HCT116 (cell line): ENCODE data around the gene ZNF398. TPM values are rescaled to one million over a fixed set of nuclear protein-coding genes. Genes with fewer than 3 reads are reported as not detected.

ENCODE experiments used
- ATAC-seq: fragments of 200-7000 bp; cut with Tn5 transposase; 2 replicates; pipeline ENCODE4 v1.9.1; 2020; ENCODE audit warnings: mild to moderate bottlenecking, moderate library complexity
- BruUV-seq: library from RNA; stranded (reverse); fragments of 400-500 nt; replicated peaks from 2 replicates; lab custom pipeline; 2021; lab: Mats Ljungman, UMichigan
- CTCF ChIA-PET: fragments of 300-600 bp; sonication (Branson Sonifier 250); formaldehyde crosslinking; loops from one replicate; lab custom pipeline; 2021; ENCODE audit warnings: antibody characterized with exemption; lab: Charles Lee
- POLR2A ChIA-PET: fragments of 300-600, 350-600 bp; sonication (Branson Sonifier 250); formaldehyde crosslinking; loops from one replicate; lab custom pipeline; 2021; ENCODE audit warnings: antibody characterized with exemption; lab: Charles Lee
- RAD21 ChIA-PET, 2 experiments: fragments of 300-600 bp; sonication (Branson Sonifier 250); formaldehyde crosslinking; loops; one replicate each; lab custom pipeline; 2023; ENCODE audit warnings: low total read pairs in 2 of 2; ENCODE audit not compliant: uncharacterized antibody in 2 of 2, unreplicated experiment in 2 of 2, low non-redundant PET in 1 of 2; lab: Charles Lee
- DNase-seq: peaks from one replicate; pipeline ENCODE4 v3.0.0-alpha.2; 2010; ENCODE audit warnings: low read depth, low spot score
- H2AFZ ChIP-seq: fragments of 200-600 bp; shearing (Covaris generic), sonication (generic); 2 replicates; pipeline ENCODE4 v1.6.1; 2017; ENCODE audit warnings: low read depth, mixed run types, mixed read lengths, antibody characterized with exemption, low read length; ENCODE audit not compliant: poor library complexity, severe bottlenecking
- H3K27ac ChIP-seq: 2 replicates; pipeline ENCODE4 v1.5.1; 2012; ENCODE audit warnings: low read depth, low read length
- H3K27me3 ChIP-seq: fragments of 200-600 bp; sonication (generic); 2 replicates; pipeline ENCODE4 v1.6.1; 2016; ENCODE audit warnings: mixed run types, low read length, mixed read lengths; ENCODE audit not compliant: insufficient read depth
- H3K36me3 ChIP-seq, 2 experiments: fragments of 200-500 bp in 1 of 2; fragments of 200-600 bp in 1 of 2; sonication (Bioruptor generic) in 1 of 2; sonication (generic) in 1 of 2; 2 replicates each; pipeline versions ENCODE4 v1.5.1 to v1.6.1; 2014 to 2016; ENCODE audit warnings: low read length in 2 of 2, inconsistent platforms in 1 of 2, mixed read lengths in 1 of 2, mixed run types in 1 of 2; ENCODE audit not compliant: insufficient read depth in 2 of 2, control insufficient read depth in 1 of 2
- H3K4me1 ChIP-seq, 2 experiments: fragments of 200-600 bp in 1 of 2; sonication (generic) in 1 of 2; 2 replicates each; pipeline versions ENCODE4 v1.5.1 to v1.6.1; 2012 to 2017; ENCODE audit warnings: low read length in 2 of 2, inconsistent platforms in 1 of 2, mild to moderate bottlenecking in 1 of 2, mixed read lengths in 1 of 2, mixed run types in 1 of 2, moderate library complexity in 1 of 2; ENCODE audit not compliant: insufficient read depth in 2 of 2, control insufficient read depth in 1 of 2
- H3K4me2 ChIP-seq: fragments of 200-600 bp; sonication (generic); 2 replicates; pipeline ENCODE4 v1.6.1; 2017; ENCODE audit warnings: mixed run types, low read length, mixed read lengths
- H3K4me3 ChIP-seq, 2 experiments: fragments of 200-600 bp in 1 of 2; sonication (generic) in 1 of 2; replicated peaks in 1 of 2; 2 replicates each; pipeline ENCODE4 v1.5.1; 2011 to 2016; ENCODE audit warnings: low read length in 2 of 2, control low read depth in 1 of 2, low read depth in 1 of 2, mild to moderate bottlenecking in 1 of 2, mixed read lengths in 1 of 2, mixed run types in 1 of 2
- H3K79me2 ChIP-seq: fragments of 200-600 bp; sonication (generic); 2 replicates; pipeline ENCODE4 v1.6.1; 2017; ENCODE audit warnings: mild to moderate bottlenecking, mixed run types, low read length, moderate library complexity, mixed read lengths; ENCODE audit not compliant: insufficient read depth
- H3K9ac ChIP-seq: fragments of 200-600 bp; sonication (generic); 2 replicates; pipeline ENCODE4 v1.6.1; 2016; ENCODE audit warnings: low read length, mixed read lengths
- H3K9me2 ChIP-seq: fragments of 200-600 bp; sonication (generic), shearing (Covaris generic); 2 replicates; pipeline ENCODE4 v1.6.1; 2017; ENCODE audit warnings: mixed run types, mild to moderate bottlenecking, moderate library complexity; ENCODE audit not compliant: insufficient read depth
- H3K9me3 ChIP-seq, 2 experiments: fragments of 200-500 bp in 1 of 2; fragments of 200-600 bp in 1 of 2; sonication (Bioruptor generic) in 1 of 2; sonication (generic) in 1 of 2; 2 replicates each; pipeline ENCODE4 v1.6.1; 2014 to 2017; ENCODE audit warnings: low read length in 2 of 2, mixed read lengths in 2 of 2, inconsistent platforms in 1 of 2, low read depth in 1 of 2, mild to moderate bottlenecking in 1 of 2, mixed run types in 1 of 2, moderate library complexity in 1 of 2; ENCODE audit not compliant: control insufficient read depth in 1 of 2, insufficient read depth in 1 of 2
- H4K20me1 ChIP-seq: fragments of 200-600 bp; sonication (generic), shearing (Covaris generic); 2 replicates; pipeline ENCODE4 v1.6.1; 2017; ENCODE audit warnings: mixed run types, mild to moderate bottlenecking, moderate library complexity; ENCODE audit not compliant: insufficient read depth
- CBX3 ChIP-seq: IDR thresholded peaks from 2 replicates; pipeline ENCODE4 v1.6.1; 2012; ENCODE audit warnings: low read depth
- CEBPB ChIP-seq: IDR thresholded peaks from 2 replicates; pipeline ENCODE4 v1.6.1; 2012; ENCODE audit warnings: low read depth
- EGR1 ChIP-seq: IDR thresholded peaks from 2 replicates; pipeline ENCODE4 v1.6.1; 2012; ENCODE audit warnings: low read depth
- ELF1 ChIP-seq: IDR thresholded peaks from 2 replicates; pipeline ENCODE4 v1.6.1; 2012; ENCODE audit warnings: low read depth, borderline replicate concordance
- JUND ChIP-seq: IDR thresholded peaks from 2 replicates; pipeline ENCODE4 v1.6.1; 2012
- SIN3A ChIP-seq: IDR thresholded peaks from 2 replicates; pipeline ENCODE4 v1.6.1; 2012; ENCODE audit warnings: low read depth
- SP1 ChIP-seq: IDR thresholded peaks from 2 replicates; pipeline ENCODE4 v1.6.1; 2012; ENCODE audit warnings: low read depth
- SRF ChIP-seq: IDR thresholded peaks from 2 replicates; pipeline ENCODE4 v1.6.1; 2012; ENCODE audit warnings: low read depth
- YY1 ChIP-seq: IDR thresholded peaks from 2 replicates; pipeline ENCODE4 v1.6.1; 2011; ENCODE audit warnings: low read length, low read depth, moderate library complexity, mild to moderate bottlenecking; ENCODE audit not compliant: insufficient replicate concordance; ENCODE audit errors: extremely low read depth
- intact Hi-C: fragments of 100-400 bp; cut with micrococcal nuclease; formaldehyde crosslinking; loops from 2 replicates; pipeline ENCODE4 v1.10.0; 2022
- total RNA-seq: library from RNA; stranded (reverse); gene quantifications from one replicate; pipeline ENCODE4 v1.2.1, GENCODE V29; 2021; ENCODE audit not compliant: unreplicated experiment
- TF ChIP-seq, protein P1 (sequence below): IDR thresholded peaks from 2 replicates; pipeline ENCODE4 v1.6.1; 2012; ENCODE audit warnings: low read depth
- TF ChIP-seq, protein P2 (sequence below): IDR thresholded peaks from 2 replicates; pipeline ENCODE4 v1.6.1; 2012
- TF ChIP-seq, protein P3 (sequence below): IDR thresholded peaks from 2 replicates; pipeline ENCODE4 v1.6.1; 2012

Gene ZNF398
- total RNA-seq, 1 experiment from 2014 or later, result 14.1 TPM

DNA sequence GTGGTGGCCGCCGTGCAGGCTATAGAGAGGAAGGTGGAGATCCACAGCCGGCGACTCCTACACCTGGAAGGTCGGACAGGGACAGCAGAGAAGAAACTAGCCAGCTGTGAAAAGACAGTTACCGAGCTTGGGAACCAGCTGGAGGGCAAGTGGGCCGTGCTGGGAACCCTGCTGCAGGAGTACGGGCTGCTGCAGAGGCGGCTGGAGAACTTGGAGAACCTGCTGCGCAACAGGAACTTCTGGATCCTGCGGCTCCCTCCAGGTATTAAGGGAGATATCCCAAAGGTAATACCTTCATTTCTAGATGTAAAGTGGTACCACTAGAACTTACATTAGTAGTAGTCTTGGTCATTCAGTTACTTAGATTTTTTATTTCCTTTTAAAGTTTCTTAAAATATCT is 6.8 kb downstream of the ZNF398 start:
- Histone ChIP-seq H3K4me2 (no peak overlapping the region), H2AFZ (no peak overlapping the region), H3K4me3 (no peak overlapping the region), H3K36me3 (peaks cover 0 to 2% of the 10 kb centered on the region in 2 experiments; a peak in 2 of 4 replicates), H3K4me1 (peaks cover 3 to 7% of the 10 kb centered on the region in 2 experiments; a peak in 3 of 4 replicates), H3K9me3 (no peaks in the 10 kb centered on the region), H3K27me3 (no peaks in the 10 kb centered on the region), H4K20me1 (no peaks in the 10 kb centered on the region), H3K9ac (no peak overlapping the region), H3K79me2 (peaks cover 72% of the 10 kb centered on the region), H3K9me2 (no peaks in the 10 kb centered on the region), H3K27ac (no peak overlapping the region)
- intact Hi-C loops, result no loop called here
- TF ChIP-seq SIN3A (no peak), JUND (no peak), ELF1 (no peak), CEBPB (no peak), EGR1 (no peak), SP1 (no peak), SRF (no peak), CBX3 (no peak), YY1 (no peak)
- TF ChIP-seq, protein P1, sequence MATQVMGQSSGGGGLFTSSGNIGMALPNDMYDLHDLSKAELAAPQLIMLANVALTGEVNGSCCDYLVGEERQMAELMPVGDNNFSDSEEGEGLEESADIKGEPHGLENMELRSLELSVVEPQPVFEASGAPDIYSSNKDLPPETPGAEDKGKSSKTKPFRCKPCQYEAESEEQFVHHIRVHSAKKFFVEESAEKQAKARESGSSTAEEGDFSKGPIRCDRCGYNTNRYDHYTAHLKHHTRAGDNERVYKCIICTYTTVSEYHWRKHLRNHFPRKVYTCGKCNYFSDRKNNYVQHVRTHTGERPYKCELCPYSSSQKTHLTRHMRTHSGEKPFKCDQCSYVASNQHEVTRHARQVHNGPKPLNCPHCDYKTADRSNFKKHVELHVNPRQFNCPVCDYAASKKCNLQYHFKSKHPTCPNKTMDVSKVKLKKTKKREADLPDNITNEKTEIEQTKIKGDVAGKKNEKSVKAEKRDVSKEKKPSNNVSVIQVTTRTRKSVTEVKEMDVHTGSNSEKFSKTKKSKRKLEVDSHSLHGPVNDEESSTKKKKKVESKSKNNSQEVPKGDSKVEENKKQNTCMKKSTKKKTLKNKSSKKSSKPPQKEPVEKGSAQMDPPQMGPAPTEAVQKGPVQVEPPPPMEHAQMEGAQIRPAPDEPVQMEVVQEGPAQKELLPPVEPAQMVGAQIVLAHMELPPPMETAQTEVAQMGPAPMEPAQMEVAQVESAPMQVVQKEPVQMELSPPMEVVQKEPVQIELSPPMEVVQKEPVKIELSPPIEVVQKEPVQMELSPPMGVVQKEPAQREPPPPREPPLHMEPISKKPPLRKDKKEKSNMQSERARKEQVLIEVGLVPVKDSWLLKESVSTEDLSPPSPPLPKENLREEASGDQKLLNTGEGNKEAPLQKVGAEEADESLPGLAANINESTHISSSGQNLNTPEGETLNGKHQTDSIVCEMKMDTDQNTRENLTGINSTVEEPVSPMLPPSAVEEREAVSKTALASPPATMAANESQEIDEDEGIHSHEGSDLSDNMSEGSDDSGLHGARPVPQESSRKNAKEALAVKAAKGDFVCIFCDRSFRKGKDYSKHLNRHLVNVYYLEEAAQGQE, result no peak
- TF ChIP-seq, protein P2, sequence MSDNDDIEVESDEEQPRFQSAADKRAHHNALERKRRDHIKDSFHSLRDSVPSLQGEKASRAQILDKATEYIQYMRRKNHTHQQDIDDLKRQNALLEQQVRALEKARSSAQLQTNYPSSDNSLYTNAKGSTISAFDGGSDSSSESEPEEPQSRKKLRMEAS, result no peak
- TF ChIP-seq, protein P3, sequence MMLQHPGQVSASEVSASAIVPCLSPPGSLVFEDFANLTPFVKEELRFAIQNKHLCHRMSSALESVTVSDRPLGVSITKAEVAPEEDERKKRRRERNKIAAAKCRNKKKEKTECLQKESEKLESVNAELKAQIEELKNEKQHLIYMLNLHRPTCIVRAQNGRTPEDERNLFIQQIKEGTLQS, result no peak
- ChIA-PET POLR2A (no interaction called here), CTCF (no interaction called here), RAD21 (no interaction called here)
- DNase-seq, result no peak
- no peak for ATAC-seq
- BruUV-seq, result no TSS peak
